Hypothalamus (tissue), 51 donors: ENCODE measurements around the gene RUBCN.
"Not testable (repeated sequence)": the region's sequence is repeated elsewhere in the genome, so short reads cannot be mapped to it uniquely, and the experiment has no call there.

Experiments used
- DNase-seq, 51 donors: peaks; one replicate each; lab custom pipeline; 2025; lab: John Stamatoyannopoulos, UW

The RUBCN gene

DNA sequence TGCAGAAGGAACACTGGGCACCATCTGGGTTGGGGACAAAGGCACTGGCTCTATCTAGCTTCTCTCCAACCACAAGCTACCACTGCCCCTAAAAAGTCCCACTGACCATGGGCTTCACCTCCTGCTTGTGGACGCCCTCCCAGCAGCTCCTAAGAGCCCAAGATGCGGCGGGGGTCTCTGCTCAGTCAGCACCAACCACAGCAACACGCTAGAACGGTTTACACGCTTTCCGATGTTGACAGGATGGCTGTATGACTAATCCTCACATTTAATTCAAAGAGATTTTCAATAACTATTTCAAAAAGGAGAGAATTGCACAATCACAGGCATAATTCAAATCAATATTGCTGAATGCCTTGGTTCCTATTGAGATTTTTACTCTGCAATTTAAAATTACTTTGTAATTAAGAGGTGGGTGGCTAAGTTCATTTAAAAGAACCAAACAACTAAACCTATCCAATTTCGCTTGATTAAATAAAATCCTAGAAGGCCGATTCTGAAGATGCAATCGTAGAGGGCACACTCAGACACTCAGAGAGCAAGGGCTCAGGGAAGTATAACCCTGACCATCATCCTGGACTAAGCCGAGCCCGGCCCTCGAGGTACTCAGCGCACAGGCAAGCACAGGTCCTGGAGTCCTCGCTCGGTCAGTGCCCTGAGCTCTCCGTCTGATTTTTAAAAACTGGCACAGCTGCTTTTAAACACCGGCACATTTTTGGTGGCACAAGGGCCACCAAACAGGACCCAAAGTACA lies 110.1 kb downstream of the RUBCN start:
- DNase-seq, result not testable (repeated sequence)

DNA sequence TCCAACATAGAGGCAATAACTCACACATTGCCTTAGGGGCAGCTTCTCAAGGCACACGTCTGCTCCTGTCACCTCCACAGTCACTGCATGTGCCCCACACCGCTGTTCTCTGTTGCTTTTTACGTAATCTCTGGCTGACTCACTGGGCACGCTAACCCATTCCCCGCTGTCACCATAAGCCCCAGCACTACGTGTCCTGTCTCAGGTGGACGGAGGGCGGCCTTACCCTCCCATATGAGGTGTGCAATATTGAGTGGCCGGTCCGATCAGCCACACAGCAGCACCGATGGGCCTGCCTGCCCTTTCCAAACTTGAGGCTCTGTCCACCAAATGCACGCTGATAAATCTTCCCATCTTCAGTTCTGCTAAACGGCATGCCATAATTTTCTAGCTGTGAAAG lies 115.2 kb downstream of the RUBCN start:
- not testable (repeated sequence) for DNase-seq
